ENCODE results near the gene ANKFN1. TPM values are rescaled to one million over a fixed set of nuclear protein-coding genes. Genes with fewer than 3 reads are reported as not detected.

Gene ANKFN1
- polyA plus RNA-seq, 1 experiment = 0.04 TPM

DNA sequence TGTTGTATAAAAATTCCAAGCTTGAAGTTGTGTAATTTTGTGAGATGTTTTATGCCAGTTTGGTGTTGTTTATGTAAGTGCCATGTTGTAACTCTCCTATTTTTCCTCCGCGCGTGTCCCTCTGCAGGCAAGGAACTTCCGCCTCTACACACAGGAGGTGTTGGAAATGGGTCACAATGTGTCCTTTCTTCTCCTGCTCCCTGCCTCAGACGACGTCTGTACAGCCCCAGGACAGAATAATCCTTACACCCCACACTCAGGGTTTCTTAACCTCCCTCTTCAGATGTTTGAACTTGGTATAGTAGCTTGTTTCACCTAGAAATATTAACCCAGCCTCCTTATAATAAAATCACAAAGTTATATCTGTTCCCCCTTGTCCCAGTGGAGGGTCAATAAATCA, 329.0 kb downstream of the ANKFN1 start:
- Histone ChIP-seq H3K27ac (ENCODE audit: low read depth, low read length) (no peak overlapping the region), H3K9me3 (ENCODE audit: control insufficient read depth, insufficient read depth, low read length) (no peaks in the 10 kb centered on the region), H3K27me3 (ENCODE audit: control insufficient read depth, insufficient read depth, low read length) (no peaks in the 10 kb centered on the region), H3K4me3 (ENCODE audit: low read depth, low read length) (no peak overlapping the region)
- no peak for DNase-seq (ENCODE audit: low read depth, low spot score)
- POLR2A ChIA-PET = no interaction called here
- CTCF ChIA-PET = interaction anchor here (1.2 to 1.6 kb wide), 2 partner anchors 17 to 233 kb away, joined by 3 to 4 read pairs; no protein-coding TSS in a partner anchor
- TF ChIP-seq, protein P1, sequence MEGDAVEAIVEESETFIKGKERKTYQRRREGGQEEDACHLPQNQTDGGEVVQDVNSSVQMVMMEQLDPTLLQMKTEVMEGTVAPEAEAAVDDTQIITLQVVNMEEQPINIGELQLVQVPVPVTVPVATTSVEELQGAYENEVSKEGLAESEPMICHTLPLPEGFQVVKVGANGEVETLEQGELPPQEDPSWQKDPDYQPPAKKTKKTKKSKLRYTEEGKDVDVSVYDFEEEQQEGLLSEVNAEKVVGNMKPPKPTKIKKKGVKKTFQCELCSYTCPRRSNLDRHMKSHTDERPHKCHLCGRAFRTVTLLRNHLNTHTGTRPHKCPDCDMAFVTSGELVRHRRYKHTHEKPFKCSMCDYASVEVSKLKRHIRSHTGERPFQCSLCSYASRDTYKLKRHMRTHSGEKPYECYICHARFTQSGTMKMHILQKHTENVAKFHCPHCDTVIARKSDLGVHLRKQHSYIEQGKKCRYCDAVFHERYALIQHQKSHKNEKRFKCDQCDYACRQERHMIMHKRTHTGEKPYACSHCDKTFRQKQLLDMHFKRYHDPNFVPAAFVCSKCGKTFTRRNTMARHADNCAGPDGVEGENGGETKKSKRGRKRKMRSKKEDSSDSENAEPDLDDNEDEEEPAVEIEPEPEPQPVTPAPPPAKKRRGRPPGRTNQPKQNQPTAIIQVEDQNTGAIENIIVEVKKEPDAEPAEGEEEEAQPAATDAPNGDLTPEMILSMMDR (IDR thresholded peaks at IDR 0.05; ENCODE audit: low read depth, low read length) = no peak

DNA sequence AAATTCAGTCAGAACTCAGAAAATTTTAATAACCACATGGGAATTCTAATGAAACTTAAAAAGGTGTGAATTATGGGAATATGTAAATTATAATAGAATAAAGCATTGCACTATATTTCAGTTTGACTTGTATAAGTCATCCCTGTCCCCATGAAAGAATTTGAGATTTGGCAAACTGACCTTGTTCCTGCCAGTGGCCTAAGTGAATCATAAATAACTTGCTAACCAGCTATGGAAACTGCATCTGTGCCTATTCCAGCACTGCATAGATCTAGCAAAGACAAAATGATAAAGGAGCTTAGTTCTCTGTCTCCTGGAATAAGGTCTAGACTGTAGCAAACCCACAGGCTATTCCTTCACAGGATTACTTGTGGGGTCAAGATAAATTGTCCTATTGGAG, 333.5 kb downstream of the ANKFN1 start:
- ChIA-PET CTCF (interaction anchor here (1.2 kb wide), 1 partner anchor 360 kb away, joined by 3 read pairs; no protein-coding TSS in a partner anchor), POLR2A (no interaction called here)
- DNase-seq (ENCODE audit: low read depth, low spot score) = no peak

DNA sequence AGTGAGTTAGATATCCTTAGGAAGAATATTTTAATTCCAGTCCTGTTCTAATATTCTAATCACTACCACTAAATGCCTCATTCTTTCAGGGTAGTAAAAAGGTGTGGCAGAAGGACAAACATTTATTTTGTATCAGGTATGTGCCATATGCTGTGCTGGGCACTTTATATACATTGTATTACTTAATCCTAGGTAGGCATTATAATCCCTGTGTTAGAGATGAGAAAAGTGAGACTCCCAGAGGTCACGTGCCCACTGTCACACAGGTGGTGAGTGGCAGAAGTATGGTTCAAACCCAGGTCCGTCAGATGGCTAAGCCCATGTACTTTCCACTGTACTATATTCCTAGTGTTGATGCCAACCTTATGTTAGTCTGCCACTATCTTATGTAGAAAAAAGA, 335.5 kb downstream of the ANKFN1 start:
- CTCF ChIA-PET = interaction anchor here (1.6 kb wide), 1 partner anchor 11 kb away, joined by 8 read pairs; no protein-coding TSS in a partner anchor
- no peak overlapping the region for H3K27ac ChIP-seq (ENCODE audit: low read depth, low read length)
- H3K27me3 ChIP-seq (ENCODE audit: control insufficient read depth, insufficient read depth, low read length) = peaks cover 3% of the 10 kb centered on the region
- POLR2A ChIA-PET = no interaction called here
- H3K9me3 ChIP-seq (ENCODE audit: control insufficient read depth, insufficient read depth, low read length) = no peaks in the 10 kb centered on the region
- no peak overlapping the region for H3K4me3 ChIP-seq (ENCODE audit: low read depth, low read length)
- TF ChIP-seq, protein P1 (IDR thresholded peaks at IDR 0.05; ENCODE audit: low read depth, low read length) = no peak
- no peak for DNase-seq (ENCODE audit: low read depth, low spot score)

More for the DNA sequence above, 333.5 kb downstream of the ANKFN1 start:
- TF ChIP-seq, protein P1 (IDR thresholded peaks at IDR 0.05; ENCODE audit: low read depth, low read length) = no peak
- H3K4me3 ChIP-seq (ENCODE audit: low read depth, low read length) = no peak overlapping the region
- H3K9me3 ChIP-seq (ENCODE audit: control insufficient read depth, insufficient read depth, low read length) = no peaks in the 10 kb centered on the region
- peaks cover 3% of the 10 kb centered on the region for H3K27me3 ChIP-seq (ENCODE audit: control insufficient read depth, insufficient read depth, low read length)
- no peak overlapping the region for H3K27ac ChIP-seq (ENCODE audit: low read depth, low read length)

DNA sequence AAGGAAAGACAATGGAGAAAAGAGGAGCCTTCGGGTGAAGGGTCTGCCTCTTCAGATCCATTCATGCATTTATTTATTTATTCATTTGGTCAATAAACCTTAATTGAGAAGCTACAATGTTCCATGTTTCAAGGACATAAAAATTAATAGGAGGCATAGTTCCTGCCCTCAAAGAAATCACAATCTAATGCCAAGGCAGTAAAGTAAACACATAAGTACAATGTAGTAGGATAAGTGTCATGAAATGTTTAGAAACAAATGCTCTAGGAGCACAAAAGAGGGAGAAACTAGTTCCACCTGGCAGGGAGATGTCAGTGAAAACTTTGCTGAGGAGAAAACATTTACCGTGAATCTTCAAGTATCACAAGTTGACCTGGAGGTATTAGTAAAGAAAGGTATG, 336.7 kb downstream of the ANKFN1 start:
- POLR2A ChIA-PET = no interaction called here
- no peak for DNase-seq (ENCODE audit: low read depth, low spot score)
- TF ChIP-seq, protein P1 (IDR thresholded peaks at IDR 0.05; ENCODE audit: low read depth, low read length) = no peak
- Histone ChIP-seq H3K27ac (ENCODE audit: low read depth, low read length) (no peak overlapping the region), H3K27me3 (ENCODE audit: control insufficient read depth, insufficient read depth, low read length) (peaks cover 3% of the 10 kb centered on the region), H3K9me3 (ENCODE audit: control insufficient read depth, insufficient read depth, low read length) (no peaks in the 10 kb centered on the region), H3K4me3 (ENCODE audit: low read depth, low read length) (no peak overlapping the region)
- CTCF ChIA-PET = interaction anchor here (1.6 kb wide), 1 partner anchor 10 kb away, joined by 8 read pairs; no protein-coding TSS in a partner anchor

DNA sequence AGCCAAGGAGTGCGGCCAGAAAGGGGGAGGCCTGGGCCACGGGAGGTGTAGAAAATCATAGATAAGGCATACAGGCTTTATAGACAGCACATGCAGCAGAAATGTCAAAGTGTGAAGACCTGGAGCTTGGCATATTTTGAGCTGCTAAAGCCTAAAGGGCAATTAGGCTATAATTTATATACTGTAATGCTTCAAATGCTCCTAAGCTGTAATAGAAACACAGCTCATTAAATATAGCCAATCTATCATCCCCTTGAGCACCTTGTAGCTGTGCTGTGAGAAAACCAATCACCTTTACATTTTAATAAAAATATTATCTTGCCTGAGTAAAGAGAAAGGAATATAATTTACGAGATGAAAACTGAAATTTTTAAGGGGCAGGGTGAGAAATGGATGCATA, 342.3 kb downstream of the ANKFN1 start:
- CTCF ChIA-PET = no interaction called here
- DNase-seq (ENCODE audit: low read depth, low spot score) = no peak
- no peak overlapping the region for H3K27ac ChIP-seq (ENCODE audit: low read depth, low read length)
- no peak overlapping the region for H3K4me3 ChIP-seq (ENCODE audit: low read depth, low read length)
- no peaks in the 10 kb centered on the region for H3K9me3 ChIP-seq (ENCODE audit: control insufficient read depth, insufficient read depth, low read length)
- TF ChIP-seq, protein P1 (IDR thresholded peaks at IDR 0.05; ENCODE audit: low read depth, low read length) = no peak
- POLR2A ChIA-PET = no interaction called here
- H3K27me3 ChIP-seq (ENCODE audit: control insufficient read depth, insufficient read depth, low read length) = peaks cover 3% of the 10 kb centered on the region

Measured in AG04450 (cell line).